CD4-positive, alpha-beta T cell treated with Interleukin-17A for 4 hours (primary cell): ENCODE data around the gene FAM171A2.
"Not testable (repeated sequence)": the region's sequence is repeated elsewhere in the genome, so short reads cannot be mapped to it uniquely, and the experiment has no call there.

Source experiments
- DNase-seq: peaks from one replicate; pipeline ENCODE4 v3.0.0-alpha.2; 2020; ENCODE audit warnings: mixed read lengths

Gene FAM171A2

GRCh38 chr17:44360144-44360533 lies 3.5 kb downstream of the FAM171A2 start:
- DNase-seq: no peak

- no peak for DNase-seq
Observed at GRCh38 chr17:44359458-44360143, 4.1 kb downstream of the FAM171A2 start.

DNA sequence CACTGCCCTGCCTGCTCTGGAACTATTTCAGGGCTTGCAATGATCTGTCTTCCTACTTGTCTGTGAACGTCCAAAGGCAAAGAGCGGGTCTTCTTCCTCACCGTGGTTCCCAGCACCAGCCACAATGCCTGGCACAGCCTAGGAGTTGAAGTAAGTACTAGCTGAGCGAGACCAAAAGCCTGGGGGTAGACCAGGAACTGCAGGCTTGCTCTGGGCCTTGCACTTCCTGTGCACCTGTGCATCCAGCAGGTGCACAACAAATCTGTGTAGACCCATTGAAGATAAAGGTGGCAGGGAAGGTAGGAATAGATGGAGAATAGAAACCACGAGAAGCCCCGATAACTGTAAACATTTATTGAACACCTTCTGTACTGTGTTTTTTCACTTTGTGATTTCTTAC lies 4.6 kb downstream of the FAM171A2 start:
- no peak for DNase-seq

DNA sequence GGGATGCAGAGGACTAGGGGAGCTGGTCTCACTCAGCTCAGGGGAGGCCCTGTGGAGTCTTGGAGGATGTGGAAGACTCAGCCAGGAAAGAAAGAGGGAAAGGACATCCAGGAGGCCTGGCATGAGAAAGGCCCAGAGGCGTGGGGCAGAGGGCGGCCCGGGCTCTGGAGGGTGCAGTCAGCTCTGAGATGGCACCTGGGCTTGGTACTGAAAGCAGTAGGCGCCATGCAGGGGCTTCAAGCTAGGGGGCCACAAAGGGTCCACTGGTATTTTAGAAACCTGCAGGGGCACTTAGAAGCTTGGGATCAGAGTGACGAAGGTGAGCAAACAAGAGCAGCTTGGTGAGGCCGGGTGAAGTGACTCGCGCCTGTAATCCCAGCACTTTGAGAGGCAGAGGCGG lies 5.6 kb downstream of the FAM171A2 start:
- no peak for DNase-seq

- no peak for DNase-seq
Observed at GRCh38 chr17:44356241-44356640, 7.4 kb downstream of the FAM171A2 start.

GRCh38 chr17:44355642-44356099 lies 8.0 kb downstream of the FAM171A2 start:
- no peak for DNase-seq

- DNase-seq: peak; percentile 80
Observed at GRCh38 chr17:44354582-44355561, 8.8 kb downstream of the FAM171A2 start.

GRCh38 chr17:44353672-44354331 lies 9.9 kb downstream of the FAM171A2 start:
- peak; percentile 34 for DNase-seq

DNA sequence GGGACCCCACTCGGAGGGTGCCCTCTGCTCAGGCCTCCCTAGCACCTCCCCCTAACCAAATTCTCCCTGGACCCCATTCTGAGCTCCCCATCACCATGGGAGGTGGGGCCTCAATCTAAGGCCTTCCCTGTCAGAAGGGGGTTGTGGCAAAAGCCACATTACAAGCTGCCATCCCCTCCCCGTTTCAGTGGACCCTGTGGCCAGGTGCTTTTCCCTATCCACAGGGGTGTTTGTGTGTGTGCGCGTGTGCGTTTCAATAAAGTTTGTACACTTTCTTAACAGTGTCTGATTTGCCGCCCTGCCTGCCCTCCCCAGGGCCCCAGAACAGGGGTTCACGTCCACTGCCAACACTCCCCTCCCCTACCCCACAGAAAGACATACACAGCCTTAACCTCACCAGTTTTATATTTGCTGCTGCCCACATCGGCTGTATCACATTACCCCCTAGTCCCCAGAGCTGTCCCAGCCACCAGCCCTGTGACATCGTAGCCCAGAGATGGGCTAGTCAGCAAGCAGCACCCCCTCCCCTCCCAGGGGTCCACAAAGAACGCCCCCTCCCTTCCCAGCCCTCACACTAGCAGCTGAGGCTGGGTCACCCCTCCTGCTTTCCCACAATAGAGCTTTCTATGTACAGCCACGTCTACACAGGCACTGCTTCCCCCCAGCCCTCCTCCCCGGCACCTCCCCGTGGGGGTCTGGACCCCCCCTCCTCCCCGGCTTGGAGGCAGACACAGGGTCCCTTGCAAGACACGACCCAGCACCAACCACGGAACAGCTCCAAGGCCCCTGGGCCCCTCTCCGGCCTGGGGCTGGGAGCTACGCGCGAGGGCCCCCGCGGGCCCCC lies 10.6 kb downstream of the FAM171A2 start:
- DNase-seq: no peak

GRCh38 chr17:44351961-44352827 lies 11.5 kb downstream of the FAM171A2 start:
- DNase-seq: no peak

DNA sequence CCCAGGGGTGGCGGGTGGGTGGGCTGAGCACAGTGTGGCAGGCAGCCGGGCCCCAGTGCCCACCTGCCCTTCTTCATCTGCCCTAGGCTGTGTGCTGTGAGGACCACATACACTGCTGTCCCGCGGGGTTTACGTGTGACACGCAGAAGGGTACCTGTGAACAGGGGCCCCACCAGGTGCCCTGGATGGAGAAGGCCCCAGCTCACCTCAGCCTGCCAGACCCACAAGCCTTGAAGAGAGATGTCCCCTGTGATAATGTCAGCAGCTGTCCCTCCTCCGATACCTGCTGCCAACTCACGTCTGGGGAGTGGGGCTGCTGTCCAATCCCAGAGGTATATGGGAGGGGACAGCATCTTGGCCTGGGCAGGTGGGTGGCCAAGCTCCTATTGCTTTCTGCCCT lies 12.2 kb downstream of the FAM171A2 start:
- no peak for DNase-seq

- DNase-seq: peak; percentile 81
Observed at GRCh38 chr17:44350733-44351226, 12.9 kb downstream of the FAM171A2 start.

DNA sequence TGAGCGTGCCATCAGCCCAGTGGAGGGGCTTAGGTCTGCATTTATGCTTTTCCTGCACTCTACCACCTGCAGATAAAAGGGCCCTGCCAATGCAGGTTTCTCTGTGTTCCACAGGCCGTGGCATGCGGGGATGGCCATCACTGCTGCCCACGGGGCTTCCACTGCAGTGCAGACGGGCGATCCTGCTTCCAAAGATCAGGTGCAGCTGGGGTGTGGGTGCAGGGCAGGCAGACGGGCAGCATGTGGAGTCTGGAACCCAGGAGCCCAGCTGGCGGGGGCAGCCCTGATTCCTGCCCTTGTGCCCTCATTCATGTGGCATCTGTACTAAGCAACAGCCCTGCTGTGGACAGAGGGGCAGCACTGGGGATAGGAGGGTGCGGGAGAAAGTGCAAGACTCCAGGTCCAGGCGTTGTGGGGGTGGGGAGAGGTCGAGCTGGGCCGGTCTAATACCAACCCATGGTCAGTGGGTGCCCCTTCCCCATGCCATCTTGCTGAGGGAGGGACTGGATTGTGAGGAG lies 14.0 kb downstream of the FAM171A2 start:
- DNase-seq: no peak

DNA sequence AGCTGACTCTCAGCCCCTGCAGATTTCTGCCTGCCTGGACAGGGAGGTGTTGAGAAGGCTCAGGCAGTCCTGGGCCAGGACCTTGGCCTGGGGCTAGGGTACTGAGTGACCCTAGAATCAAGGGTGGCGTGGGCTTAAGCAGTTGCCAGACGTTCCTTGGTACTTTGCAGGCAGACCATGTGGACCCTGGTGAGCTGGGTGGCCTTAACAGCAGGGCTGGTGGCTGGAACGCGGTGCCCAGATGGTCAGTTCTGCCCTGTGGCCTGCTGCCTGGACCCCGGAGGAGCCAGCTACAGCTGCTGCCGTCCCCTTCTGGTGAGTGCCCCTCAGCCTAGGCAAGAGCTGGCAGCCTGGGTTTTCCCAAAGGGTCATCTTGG lies 14.7 kb downstream of the FAM171A2 start:
- DNase-seq: no peak

- no peak for DNase-seq
Observed at GRCh38 chr17:44348234-44348987, 15.2 kb downstream of the FAM171A2 start.

- not testable (repeated sequence) for DNase-seq
Observed at GRCh38 chr17:44347206-44348055, 16.2 kb downstream of the FAM171A2 start.

DNA sequence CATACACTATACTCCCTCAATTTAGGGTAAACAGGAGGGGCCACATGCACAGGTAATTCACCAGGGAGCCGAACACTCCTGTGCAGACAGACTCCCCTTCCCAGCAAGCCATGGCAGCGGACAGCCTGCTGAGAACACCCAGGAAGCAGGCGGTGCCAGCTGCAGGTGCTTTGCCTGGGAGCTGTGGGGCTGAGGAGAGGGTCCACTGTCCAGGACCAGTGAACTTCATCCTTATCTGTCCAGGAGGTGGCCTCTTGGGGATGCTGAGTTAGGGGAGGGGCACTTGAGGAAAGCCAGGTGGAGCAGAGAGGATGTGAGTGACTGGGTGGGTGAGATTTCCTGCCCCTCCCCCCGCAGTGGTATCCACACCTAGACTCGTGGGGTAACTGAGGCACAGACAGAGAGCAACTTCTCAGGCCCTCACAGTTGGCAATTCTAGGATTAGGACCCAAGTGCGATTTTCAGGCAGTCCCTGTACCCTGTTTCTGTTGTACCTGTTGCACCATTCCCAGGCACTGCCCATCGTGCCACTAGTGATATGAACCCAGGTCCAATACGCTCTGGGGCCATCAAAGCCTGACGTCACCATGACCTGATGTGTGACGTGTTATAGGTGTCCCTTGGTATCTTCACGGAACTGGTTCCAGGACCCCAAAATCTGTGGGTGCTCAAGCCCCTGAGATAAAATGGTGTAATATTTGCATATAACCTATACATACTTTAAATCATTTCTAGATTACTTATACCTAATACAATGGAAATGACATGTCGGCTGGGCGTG lies 17.4 kb downstream of the FAM171A2 start:
- no peak for DNase-seq

- peak; percentile 59 for DNase-seq
Observed at GRCh38 chr17:44345454-44346026, 18.1 kb downstream of the FAM171A2 start.
